Muscle layer of colon (tissue), 2 donors: ENCODE results near the gene RNF146.
"Not testable (repeated sequence)": the region's sequence is repeated elsewhere in the genome, so short reads cannot be mapped to it uniquely, and the experiment has no call there.

Source experiments
- H3K27ac ChIP-seq: one replicate; pipeline ENCODE4 v1.7.0; 2013; ENCODE audit warnings: low read depth, mild to moderate bottlenecking, low read length, moderate library complexity
- H3K27me3 ChIP-seq, 2 donors: one replicate each; pipeline ENCODE4 v1.7.0; 2013; ENCODE audit warnings: low read length in 2 of 2, mild to moderate bottlenecking in 2 of 2; ENCODE audit not compliant: insufficient read depth in 2 of 2, control insufficient read depth in 1 of 2
- H3K36me3 ChIP-seq: one replicate; pipeline ENCODE4 v1.7.0; 2013; ENCODE audit warnings: mild to moderate bottlenecking, low read length; ENCODE audit not compliant: insufficient read depth
- H3K4me1 ChIP-seq: one replicate; pipeline ENCODE4 v1.7.0; 2013; ENCODE audit warnings: mild to moderate bottlenecking, low read length; ENCODE audit not compliant: insufficient read depth
- H3K4me3 ChIP-seq, 2 donors: one replicate each; pipeline ENCODE4 v1.7.0; 2013; ENCODE audit warnings: low read length in 2 of 2, low read depth in 1 of 2, mild to moderate bottlenecking in 1 of 2, moderate library complexity in 1 of 2
- H3K9ac ChIP-seq: one replicate; pipeline ENCODE4 v1.7.0; 2013; ENCODE audit warnings: low read length
- H3K9me3 ChIP-seq: one replicate; pipeline ENCODE4 v1.7.0; 2013; ENCODE audit warnings: mild to moderate bottlenecking, low read length
- donor health status: abdominal sarcoma.
- donor health status: Adenocarcinoma of cecum.

RNF146 gene

GRCh38 chr6:127266178-127266891 lies at the start of gene RNF146:
Gene RNF146, plus strand, starts transcription at chr6:127266864. Its CDS starts 13,475 bp downstream, at chr6:127280339.
- Histone ChIP-seq H3K27me3 (no peaks in the 10 kb centered on the region), H3K27ac (peak within 1 kb of the TSS; percentile 95), H3K4me3 (peak within 1 kb of the TSS; percentile 64 to 93), H3K9me3 (no peaks in the 10 kb centered on the region), H3K36me3 (no peaks in the 10 kb centered on the region), H3K4me1 (peaks cover 26% of the 10 kb centered on the region), H3K9ac (peak within 1 kb of the TSS; percentile 94)

- Histone ChIP-seq H3K4me1 (no peaks in the 10 kb centered on the region), H3K9ac (no peak overlapping the region), H3K27me3 (no peaks in the 10 kb centered on the region), H3K27ac (no peak overlapping the region), H3K36me3 (no peaks in the 10 kb centered on the region), H3K4me3 (no peak overlapping the region), H3K9me3 (no peaks in the 10 kb centered on the region)
These were observed 46.8 kb upstream of the RNF146 start for GRCh38 chr6:127219869-127220268.

GRCh38 chr6:127221201-127221600 lies 45.5 kb upstream of the RNF146 start:
- H3K27ac ChIP-seq, result no peak overlapping the region
- H3K4me3 ChIP-seq, result no peak overlapping the region
- no peaks in the 10 kb centered on the region for H3K9me3 ChIP-seq
- H3K9ac ChIP-seq, result no peak overlapping the region
- H3K27me3 ChIP-seq, result no peaks in the 10 kb centered on the region
- H3K36me3 ChIP-seq, result no peaks in the 10 kb centered on the region
- no peaks in the 10 kb centered on the region for H3K4me1 ChIP-seq

- Histone ChIP-seq H3K4me1 (no peaks in the 10 kb centered on the region), H3K27me3 (no peaks in the 10 kb centered on the region), H3K4me3 (no peak overlapping the region), H3K9me3 (no peaks in the 10 kb centered on the region), H3K9ac (no peak overlapping the region), H3K36me3 (no peaks in the 10 kb centered on the region), H3K27ac (no peak overlapping the region)
These were observed 44.2 kb upstream of the RNF146 start for GRCh38 chr6:127222418-127222817.

- Histone ChIP-seq H3K4me1 (no peaks in the 10 kb centered on the region), H3K4me3 (no peak overlapping the region), H3K27ac (no peak overlapping the region), H3K9ac (no peak overlapping the region), H3K27me3 (no peaks in the 10 kb centered on the region), H3K36me3 (no peaks in the 10 kb centered on the region), H3K9me3 (no peaks in the 10 kb centered on the region)
These were observed 41.2 kb upstream of the RNF146 start for GRCh38 chr6:127225497-127225896.

- not testable (repeated sequence) for H3K36me3 ChIP-seq, H3K4me1 ChIP-seq, H3K27ac ChIP-seq, H3K4me3 ChIP-seq, H3K27me3 ChIP-seq, H3K9me3 ChIP-seq, H3K9ac ChIP-seq
These were observed 32.8 kb upstream of the RNF146 start for GRCh38 chr6:127233819-127234218.

- Histone ChIP-seq H3K9me3 (no peaks in the 10 kb centered on the region), H3K27ac (no peak overlapping the region), H3K27me3 (no peaks in the 10 kb centered on the region), H3K36me3 (no peaks in the 10 kb centered on the region), H3K4me1 (no peaks in the 10 kb centered on the region), H3K9ac (no peak overlapping the region), H3K4me3 (no peak overlapping the region)
These were observed 23.2 kb upstream of the RNF146 start for GRCh38 chr6:127243501-127243900.

GRCh38 chr6:127247114-127248096 lies 19.3 kb upstream of the RNF146 start:
- H3K36me3 ChIP-seq, result no peaks in the 10 kb centered on the region
- H3K9ac ChIP-seq, result no peak overlapping the region
- no peak overlapping the region for H3K4me3 ChIP-seq
- no peaks in the 10 kb centered on the region for H3K9me3 ChIP-seq
- no peak overlapping the region for H3K27ac ChIP-seq
- H3K27me3 ChIP-seq, result no peaks in the 10 kb centered on the region
- H3K4me1 ChIP-seq, result no peaks in the 10 kb centered on the region

- Histone ChIP-seq H3K9ac (no peak overlapping the region), H3K36me3 (no peaks in the 10 kb centered on the region), H3K9me3 (no peaks in the 10 kb centered on the region), H3K27ac (no peak overlapping the region), H3K4me3 (no peak overlapping the region), H3K4me1 (no peaks in the 10 kb centered on the region), H3K27me3 (no peaks in the 10 kb centered on the region)
These were observed 17.0 kb upstream of the RNF146 start for GRCh38 chr6:127249621-127250020.

GRCh38 chr6:127255286-127255685 lies 11.4 kb upstream of the RNF146 start:
- no peak overlapping the region for H3K4me3 ChIP-seq
- H3K9me3 ChIP-seq, result no peaks in the 10 kb centered on the region
- no peaks in the 10 kb centered on the region for H3K36me3 ChIP-seq
- no peak overlapping the region for H3K27ac ChIP-seq
- no peak overlapping the region for H3K9ac ChIP-seq
- no peaks in the 10 kb centered on the region for H3K4me1 ChIP-seq
- H3K27me3 ChIP-seq, result no peaks in the 10 kb centered on the region

GRCh38 chr6:127262896-127263295 lies 3.8 kb upstream of the RNF146 start:
- H3K4me3 ChIP-seq, result no peak overlapping the region
- H3K27me3 ChIP-seq, result no peaks in the 10 kb centered on the region
- no peaks in the 10 kb centered on the region for H3K9me3 ChIP-seq
- no peaks in the 10 kb centered on the region for H3K36me3 ChIP-seq
- H3K9ac ChIP-seq, result no peak overlapping the region
- H3K27ac ChIP-seq, result no peak overlapping the region
- H3K4me1 ChIP-seq, result peaks cover 3% of the 10 kb centered on the region
